GM12878 (cell line): ENCODE measurements around the gene ARGLU1. TPM values are rescaled to one million over a fixed set of nuclear protein-coding genes. Genes with fewer than 3 reads are reported as not detected.

Experiments
- BMI1 ChIP-seq: fragments of 450-650 bp; IDR thresholded peaks from 2 replicates; pipeline ENCODE4 v1.6.1; 2016; ENCODE audit warnings: mild to moderate bottlenecking, moderate library complexity, borderline replicate concordance
- CBX5 ChIP-seq: sonication (generic); IDR thresholded peaks from 2 replicates; pipeline ENCODE4 v1.6.1; 2016; ENCODE audit warnings: low read depth, moderate library complexity, mild to moderate bottlenecking, inconsistent platforms
- CEBPB ChIP-seq, 2 experiments: fragments of 150-350 bp in 1 of 2; IDR thresholded peaks; 2 replicates each; pipeline ENCODE4 v1.6.1; 2012 to 2014; ENCODE audit warnings: low read depth in 2 of 2, low read length in 2 of 2, borderline replicate concordance in 1 of 2, inconsistent platforms in 1 of 2
- E2F8 ChIP-seq: fragments of 450-650 bp; IDR thresholded peaks from 2 replicates; pipeline ENCODE4 v1.6.1; 2018; ENCODE audit warnings: mild to moderate bottlenecking, low read depth, moderate library complexity; ENCODE audit not compliant: partially characterized antibody
- EED ChIP-seq: sonication (generic); IDR thresholded peaks from 2 replicates; pipeline ENCODE4 v1.6.1; 2016; ENCODE audit warnings: antibody characterized with exemption, low read depth
- HSF1 ChIP-seq: fragments of 150-350 bp; IDR thresholded peaks from 2 replicates; pipeline ENCODE4 v1.6.1; 2014; ENCODE audit warnings: mild to moderate bottlenecking, low read depth, low read length
- IKZF2 ChIP-seq, 2 experiments: fragments of 450-650 bp; IDR thresholded peaks; 2 replicates each; pipeline ENCODE4 v1.6.1; 2017; ENCODE audit warnings: mild to moderate bottlenecking in 2 of 2, moderate library complexity in 2 of 2
- KAT2A ChIP-seq: conservative IDR thresholded peaks from 2 replicates; pipeline ENCODE4 v1.6.1; 2011; ENCODE audit warnings: low read depth, low read length; ENCODE audit not compliant: control insufficient read depth
- NFXL1 ChIP-seq: fragments of 450-650 bp; IDR thresholded peaks from 2 replicates; pipeline ENCODE4 v1.6.1; 2017; ENCODE audit warnings: antibody characterized with exemption, mild to moderate bottlenecking, borderline replicate concordance
- NR2F1 ChIP-seq: fragments of 450-650 bp; conservative IDR thresholded peaks from 2 replicates; pipeline ENCODE4 v1.6.1; 2017; ENCODE audit warnings: mild to moderate bottlenecking
- RB1 ChIP-seq: fragments of 450-650 bp; formaldehyde crosslinking; IDR thresholded peaks from 2 replicates; pipeline ENCODE4 v1.6.1; 2017; ENCODE audit warnings: mild to moderate bottlenecking, borderline replicate concordance
- SKIL ChIP-seq: fragments of 450-650 bp; IDR thresholded peaks from 2 replicates; pipeline ENCODE4 v1.6.1; 2017; ENCODE audit warnings: mild to moderate bottlenecking, low read depth, inconsistent platforms; ENCODE audit not compliant: poor library complexity, severe bottlenecking
- SMAD5 ChIP-seq: IDR thresholded peaks from 2 replicates; pipeline ENCODE4 v1.6.1; 2016; ENCODE audit warnings: antibody characterized with exemption, low read depth
- SMC3 ChIP-seq: IDR thresholded peaks from 2 replicates; pipeline ENCODE4 v1.6.1; 2011; ENCODE audit warnings: low read length, improper control_type of control experiment, borderline replicate concordance
- SREBF2 ChIP-seq: IDR thresholded peaks from 2 replicates; pipeline ENCODE4 v1.6.1; 2012; ENCODE audit warnings: mild to moderate bottlenecking, low read length
- TCF3 ChIP-seq: IDR thresholded peaks from 2 replicates; pipeline ENCODE4 v1.6.1; 2012; ENCODE audit warnings: low read depth, mild to moderate bottlenecking, low read length, borderline replicate concordance; ENCODE audit not compliant: insufficient read depth
- USF2 ChIP-seq: IDR thresholded peaks from 2 replicates; pipeline ENCODE4 v1.6.1; 2011; ENCODE audit warnings: low read depth, low read length, improper control_type of control experiment, borderline replicate concordance
- ZBTB4 ChIP-seq: fragments of 450-650 bp; formaldehyde crosslinking; IDR thresholded peaks from 2 replicates; pipeline ENCODE4 v1.4.0; 2022; ENCODE audit warnings: mild to moderate bottlenecking, moderate library complexity
- ZZZ3 ChIP-seq: IDR thresholded peaks from 2 replicates; pipeline ENCODE4 v1.6.1; 2011; ENCODE audit warnings: low read depth; ENCODE audit not compliant: control insufficient read depth, insufficient read length
- polyA plus RNA-seq, 11 experiments: library from polyadenylated mRNA; depleted of rRNA in 4 of 11; unstranded in 6 of 11; stranded (reverse) in 5 of 11; fragments of >200 nt; fragmentation: Nextera tagmentation in 4 of 11; fragmentation: Illumina TruSeq in 1 of 11; extraction: Ambion mirVana in 4 of 11; extraction: Trizol in 1 of 11; gene quantifications; 1 replicate in 1 of 11; 2 replicates in 10 of 11; pipeline versions ENCODE4 v1.2.1 to v1.2.3, GENCODE V29; 2011 to 2016; ENCODE audit warnings: inconsistent platforms in 2 of 11, missing spikeins in 2 of 11, low read depth in 1 of 11
- total RNA-seq, 4 experiments: library from RNA; depleted of rRNA in 3 of 4; stranded (reverse); fragments of >200 nt in 3 of 4; fragmentation: Illumina TruSeq in 1 of 4; extraction: Trizol in 1 of 4; gene quantifications; 2 replicates each; pipeline versions ENCODE4 v1.2.1 to v1.2.3, GENCODE V29; 2013 to 2021

ARGLU1 gene
- total and polyA plus RNA-seq, 10 of the 15 experiments (the other 5 are each of a cell fraction or from before 2014, with no cell fraction given), result 47.1 to 197 (median 98.3) TPM

GRCh38 chr13:106535552-106536243 is 32.2 kb downstream of the ARGLU1 start, which contains the start of gene EFNB2 (continued):
- TF ChIP-seq SMC3 (no peak), KAT2A (no peak), USF2 (no peak), NR2F1 (no peak), SREBF2 (no peak), BMI1 (no peak), CBX5 (0 out of 2 replicates have a peak, but pooled peaks have one; percentile 20), NFXL1 (no peak), IKZF2 (IDR thresholded peaks at IDR 0.05) (no peak), RB1 (0 out of 2 replicates have a peak, but pooled peaks have one; percentile 65), ZBTB4 (CRISPR knock-in tag) (no peak), EED (no peak), E2F8 (no peak), CEBPB (IDR thresholded peaks at IDR 0.05; ENCODE audit: borderline replicate concordance in 1 of 2, low read depth in 2 of 2, low read length in 2 of 2) (no peak), HSF1 (no peak), SMAD5 (no peak), SKIL (no peak), ZZZ3 (no peak), TCF3 (0 out of 2 replicates have a peak, but pooled peaks have one; percentile 8)
